PC-9 (cell line): ENCODE results near the gene AMZ1.

ENCODE experiments used
- EZH2 ChIP-seq: fragments of 200-600 bp; sonication (generic); IDR thresholded peaks from 2 replicates; pipeline ENCODE4 v1.8.0; 2017; ENCODE audit warnings: antibody characterized with exemption, low read depth
- TF ChIP-seq, protein P1 (sequence below): fragments of 200-600 bp; sonication (generic); conservative IDR thresholded peaks from 2 replicates; pipeline ENCODE4 v1.6.1; 2017; ENCODE audit warnings: mixed run types, antibody characterized with exemption, mild to moderate bottlenecking, moderate library complexity

- TF ChIP-seq, protein P1, sequence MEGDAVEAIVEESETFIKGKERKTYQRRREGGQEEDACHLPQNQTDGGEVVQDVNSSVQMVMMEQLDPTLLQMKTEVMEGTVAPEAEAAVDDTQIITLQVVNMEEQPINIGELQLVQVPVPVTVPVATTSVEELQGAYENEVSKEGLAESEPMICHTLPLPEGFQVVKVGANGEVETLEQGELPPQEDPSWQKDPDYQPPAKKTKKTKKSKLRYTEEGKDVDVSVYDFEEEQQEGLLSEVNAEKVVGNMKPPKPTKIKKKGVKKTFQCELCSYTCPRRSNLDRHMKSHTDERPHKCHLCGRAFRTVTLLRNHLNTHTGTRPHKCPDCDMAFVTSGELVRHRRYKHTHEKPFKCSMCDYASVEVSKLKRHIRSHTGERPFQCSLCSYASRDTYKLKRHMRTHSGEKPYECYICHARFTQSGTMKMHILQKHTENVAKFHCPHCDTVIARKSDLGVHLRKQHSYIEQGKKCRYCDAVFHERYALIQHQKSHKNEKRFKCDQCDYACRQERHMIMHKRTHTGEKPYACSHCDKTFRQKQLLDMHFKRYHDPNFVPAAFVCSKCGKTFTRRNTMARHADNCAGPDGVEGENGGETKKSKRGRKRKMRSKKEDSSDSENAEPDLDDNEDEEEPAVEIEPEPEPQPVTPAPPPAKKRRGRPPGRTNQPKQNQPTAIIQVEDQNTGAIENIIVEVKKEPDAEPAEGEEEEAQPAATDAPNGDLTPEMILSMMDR: no peak
- no peak for TF ChIP-seq EZH2
Measured at GRCh38 chr7:2665359-2665791, 22.6 kb upstream of the AMZ1 start.
